T1000 (cell line): Measurements from ENCODE around the gene PPP2R2B.

ENCODE experiments used
- DNase-seq: peaks from one replicate; lab custom pipeline; 2025; ENCODE audit warnings: mixed read lengths; lab: John Stamatoyannopoulos, UW

Gene PPP2R2B

GRCh38 chr5:146548781-146549449, 329.6 kb downstream of the PPP2R2B start:
- no peak for DNase-seq

GRCh38 chr5:146544232-146544631, 334.3 kb downstream of the PPP2R2B start:
- no peak for DNase-seq

- DNase-seq: peak; percentile 48
Measured at GRCh38 chr5:146541958-146542849, 336.4 kb downstream of the PPP2R2B start.

- no peak for DNase-seq
Measured at GRCh38 chr5:146540414-146540813, 338.1 kb downstream of the PPP2R2B start.

GRCh38 chr5:146539973-146540372, 338.6 kb downstream of the PPP2R2B start:
- no peak for DNase-seq

GRCh38 chr5:146538432-146538831, 340.1 kb downstream of the PPP2R2B start:
- no peak for DNase-seq

- DNase-seq: no peak
Measured at GRCh38 chr5:146533882-146534281, 344.7 kb downstream of the PPP2R2B start.

- DNase-seq: peak; percentile 32
Measured at GRCh38 chr5:146533260-146533857, 345.2 kb downstream of the PPP2R2B start.
